C4-2B (cell line): Measurements from ENCODE around the gene COPB2.
A peak's percentile ranks its signal among the peaks of the same experiment; 100 is the strongest.

Source experiments
- ZFX ChIP-seq: fragments of 450-650 bp; IDR thresholded peaks from 2 replicates; pipeline ENCODE4 v1.6.1; 2017
- TF ChIP-seq, protein P1 (sequence below): fragments of 450-650 bp; conservative IDR thresholded peaks from 2 replicates; pipeline ENCODE4 v1.5.1; 2017; ENCODE audit warnings: mild to moderate bottlenecking

DNA sequence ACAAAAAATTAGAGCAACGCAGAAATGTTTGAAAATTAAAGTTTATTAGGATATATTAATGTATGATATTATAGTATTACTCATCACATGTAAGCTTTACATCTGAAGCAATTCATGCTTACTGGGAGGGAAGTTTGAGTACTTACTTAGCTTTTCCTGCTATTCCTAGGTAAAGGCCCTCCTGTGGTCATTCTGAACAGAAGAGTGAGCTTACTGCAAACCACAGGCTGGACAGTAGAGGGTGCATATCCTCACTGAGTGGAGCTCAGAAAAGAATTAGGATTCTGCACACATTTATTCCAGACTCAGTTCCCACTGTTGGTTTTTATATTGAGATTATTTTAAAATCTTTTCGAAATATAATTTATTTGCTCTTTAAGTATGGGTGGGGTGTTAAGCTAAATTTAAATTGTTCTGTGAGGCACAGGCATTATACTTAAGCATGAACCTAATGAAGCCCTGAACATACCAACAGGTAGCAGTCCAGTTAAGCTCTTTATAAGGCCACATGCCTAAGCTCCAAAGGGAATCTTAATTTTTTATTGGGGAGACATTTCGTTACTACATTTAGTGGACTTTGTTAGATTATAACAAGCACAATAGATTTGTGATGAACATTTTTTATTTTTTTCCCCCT is 35.4 kb downstream of the COPB2 start:
- TF ChIP-seq, protein P1, sequence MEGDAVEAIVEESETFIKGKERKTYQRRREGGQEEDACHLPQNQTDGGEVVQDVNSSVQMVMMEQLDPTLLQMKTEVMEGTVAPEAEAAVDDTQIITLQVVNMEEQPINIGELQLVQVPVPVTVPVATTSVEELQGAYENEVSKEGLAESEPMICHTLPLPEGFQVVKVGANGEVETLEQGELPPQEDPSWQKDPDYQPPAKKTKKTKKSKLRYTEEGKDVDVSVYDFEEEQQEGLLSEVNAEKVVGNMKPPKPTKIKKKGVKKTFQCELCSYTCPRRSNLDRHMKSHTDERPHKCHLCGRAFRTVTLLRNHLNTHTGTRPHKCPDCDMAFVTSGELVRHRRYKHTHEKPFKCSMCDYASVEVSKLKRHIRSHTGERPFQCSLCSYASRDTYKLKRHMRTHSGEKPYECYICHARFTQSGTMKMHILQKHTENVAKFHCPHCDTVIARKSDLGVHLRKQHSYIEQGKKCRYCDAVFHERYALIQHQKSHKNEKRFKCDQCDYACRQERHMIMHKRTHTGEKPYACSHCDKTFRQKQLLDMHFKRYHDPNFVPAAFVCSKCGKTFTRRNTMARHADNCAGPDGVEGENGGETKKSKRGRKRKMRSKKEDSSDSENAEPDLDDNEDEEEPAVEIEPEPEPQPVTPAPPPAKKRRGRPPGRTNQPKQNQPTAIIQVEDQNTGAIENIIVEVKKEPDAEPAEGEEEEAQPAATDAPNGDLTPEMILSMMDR, result peak; percentile 95
- TF ChIP-seq ZFX, result no peak
